ENCODE results near the gene KRT10. TPM values are rescaled to one million over a fixed set of nuclear protein-coding genes. Genes with fewer than 3 reads are reported as not detected.
"Not testable (repeated sequence)": the region's sequence is repeated elsewhere in the genome, so short reads cannot be mapped to it uniquely, and the experiment has no call there.

The KRT10 gene
- total RNA-seq (2014; rRNA removed; shearing (Covaris generic)) = 14.7 and 17.7 TPM in 2 replicates

DNA sequence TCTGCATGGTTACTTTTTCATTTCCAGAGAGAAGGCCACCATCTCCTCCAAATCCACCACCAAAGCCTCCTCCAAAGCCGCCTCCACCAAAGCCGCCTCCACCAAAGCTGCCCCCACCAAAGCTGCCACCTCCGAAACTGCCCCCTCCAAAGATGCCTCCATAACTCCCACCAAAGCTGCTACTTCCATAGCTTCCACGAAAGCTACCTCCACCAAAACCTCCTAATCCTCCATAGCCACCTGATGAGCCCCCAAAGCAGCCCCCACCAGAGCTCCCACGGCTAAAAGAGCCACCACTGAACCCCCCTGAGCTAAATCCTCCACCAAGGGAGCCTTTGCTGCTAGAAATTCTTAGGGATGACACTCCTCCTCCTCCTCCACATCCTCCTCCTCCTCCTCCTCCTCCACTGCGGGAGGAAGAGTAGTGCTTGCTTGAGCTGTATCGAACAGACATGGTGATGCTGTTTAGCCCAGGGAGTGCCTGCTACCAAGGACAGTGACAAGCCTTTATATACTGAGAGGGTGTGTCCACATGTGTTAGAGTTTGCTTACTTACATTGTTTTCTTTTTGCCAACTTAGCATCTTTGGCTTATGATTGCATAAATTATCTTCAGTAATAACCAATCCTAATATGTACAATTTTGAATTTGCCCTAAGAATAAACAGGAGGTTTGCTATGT lies at the start of gene KRT10:
Gene KRT10, minus strand, starts transcription at position 483 of the 681 bp plus-strand sequence. Its CDS starts 29 bp downstream, at position 454.
- no peak for DNase-seq (ENCODE audit: low spot score)

GRCh38 chr17:40871316-40871715 lies 48.9 kb upstream of the KRT10 start:
- DNase-seq (ENCODE audit: low spot score) = no peak

- no peak for DNase-seq (ENCODE audit: low spot score)
Observed at GRCh38 chr17:40870136-40870535, 47.7 kb upstream of the KRT10 start.

- no peak for DNase-seq (ENCODE audit: low spot score)
Observed at GRCh38 chr17:40866838-40867237, 44.4 kb upstream of the KRT10 start, which contains the start of gene KRT12. Gene KRT12, minus strand, starts transcription at chr17:40867223. Its CDS starts 37 bp downstream, at chr17:40867186.

- DNase-seq (ENCODE audit: low spot score) = no peak
Observed at GRCh38 chr17:40864661-40865390, 42.4 kb upstream of the KRT10 start.

GRCh38 chr17:40862985-40863733 lies 40.7 kb upstream of the KRT10 start:
- no peak for DNase-seq (ENCODE audit: low spot score)

- peak; percentile 50 for DNase-seq (ENCODE audit: low spot score)
Observed at GRCh38 chr17:40859536-40859935, 37.1 kb upstream of the KRT10 start.

DNA sequence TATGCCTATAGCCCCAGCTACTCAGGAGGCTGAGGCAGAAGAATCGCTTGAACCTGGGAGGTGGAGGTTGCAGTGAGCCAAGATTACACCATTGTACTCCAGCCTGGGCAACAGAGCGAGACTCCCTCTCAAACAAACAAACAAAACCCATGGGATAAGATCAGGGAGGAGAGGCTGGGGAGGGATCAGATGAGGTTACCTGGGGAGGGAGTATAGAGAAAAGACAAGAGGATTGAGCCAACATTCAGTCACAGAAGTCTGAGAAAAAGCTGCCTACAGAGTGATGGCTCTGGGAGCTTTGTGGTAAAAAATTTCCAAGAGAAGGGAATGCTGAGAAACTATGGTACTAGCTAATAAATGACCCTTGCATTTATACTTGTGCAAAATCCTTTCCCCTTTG lies 36.3 kb upstream of the KRT10 start:
- not testable (repeated sequence) for DNase-seq (ENCODE audit: low spot score)

DNA sequence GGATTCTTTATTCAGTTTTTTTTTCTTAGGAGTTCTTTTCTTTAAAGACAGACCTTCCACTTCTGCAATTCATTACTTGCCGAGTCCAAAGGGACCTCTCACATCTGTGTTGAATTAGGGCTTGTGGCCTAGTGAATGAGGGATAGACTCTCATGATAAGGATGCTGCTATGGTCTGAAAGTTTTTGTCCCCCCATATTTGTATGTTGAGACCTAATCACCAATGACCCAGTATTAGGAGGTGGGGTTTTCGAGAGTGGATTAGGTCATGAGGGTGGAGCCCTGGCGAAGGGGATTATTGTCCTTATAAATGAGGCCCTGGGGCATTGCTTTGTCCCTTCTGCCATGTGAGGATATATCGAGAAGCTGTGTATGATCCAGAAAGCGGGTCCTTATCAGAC lies 35.1 kb upstream of the KRT10 start:
- DNase-seq (ENCODE audit: low spot score) = no peak

- DNase-seq (ENCODE audit: low spot score) = peak; percentile 59
Observed at GRCh38 chr17:40854175-40854814, 31.9 kb upstream of the KRT10 start.

- no peak for DNase-seq (ENCODE audit: low spot score)
Observed at GRCh38 chr17:40852364-40852763, 29.9 kb upstream of the KRT10 start.

DNA sequence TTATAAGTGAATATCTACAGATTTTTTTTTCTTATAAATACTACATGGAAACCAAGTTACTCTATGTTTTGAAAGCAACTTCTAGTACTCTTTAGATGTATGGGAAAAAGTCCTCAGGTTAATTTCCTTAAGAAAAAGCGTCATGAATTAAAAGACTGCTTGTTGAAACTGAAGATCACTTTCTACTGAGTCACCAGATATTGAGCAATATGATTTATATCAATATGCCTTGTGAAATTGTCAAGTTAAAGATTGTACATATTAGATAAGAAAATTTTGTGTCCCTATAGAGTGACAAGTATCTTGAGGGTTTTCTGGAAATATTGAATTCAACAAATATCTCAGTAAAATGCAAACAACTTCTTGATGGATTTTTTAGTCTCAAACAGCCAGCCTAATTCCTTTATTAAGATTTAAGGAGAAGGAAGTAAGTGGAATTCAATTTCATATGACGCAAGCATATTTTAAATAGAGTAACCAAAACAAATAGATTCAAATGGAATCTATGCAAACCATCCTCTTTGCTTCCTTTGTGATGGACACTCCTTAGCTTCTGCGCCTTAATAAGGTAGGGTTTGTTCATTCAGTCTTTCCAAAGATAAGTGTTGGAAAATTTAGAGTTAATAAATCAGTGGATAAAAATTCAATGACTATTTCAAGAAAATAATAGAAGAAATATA lies 28.0 kb upstream of the KRT10 start:
- DNase-seq (ENCODE audit: low spot score) = peak; percentile 41

DNA sequence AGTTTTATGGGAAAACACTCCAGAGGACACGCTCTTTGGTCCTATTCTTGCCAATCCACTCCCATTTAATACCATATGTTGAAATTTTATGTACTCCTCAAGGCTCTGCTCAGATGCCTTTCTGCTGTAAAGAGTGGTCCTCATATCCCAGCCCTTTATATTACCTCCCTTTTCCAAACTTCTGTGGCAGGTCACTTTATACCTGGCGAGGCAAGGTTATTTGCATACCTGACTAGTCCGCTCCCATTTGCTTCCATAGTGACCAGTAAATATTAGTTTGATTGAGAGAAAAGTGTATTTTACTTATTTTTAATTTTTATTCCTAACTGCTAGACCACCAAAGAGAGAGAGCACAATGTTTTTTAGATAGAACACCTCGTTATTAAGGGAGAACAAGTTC lies 27.3 kb upstream of the KRT10 start:
- no peak for DNase-seq (ENCODE audit: low spot score)

DNA sequence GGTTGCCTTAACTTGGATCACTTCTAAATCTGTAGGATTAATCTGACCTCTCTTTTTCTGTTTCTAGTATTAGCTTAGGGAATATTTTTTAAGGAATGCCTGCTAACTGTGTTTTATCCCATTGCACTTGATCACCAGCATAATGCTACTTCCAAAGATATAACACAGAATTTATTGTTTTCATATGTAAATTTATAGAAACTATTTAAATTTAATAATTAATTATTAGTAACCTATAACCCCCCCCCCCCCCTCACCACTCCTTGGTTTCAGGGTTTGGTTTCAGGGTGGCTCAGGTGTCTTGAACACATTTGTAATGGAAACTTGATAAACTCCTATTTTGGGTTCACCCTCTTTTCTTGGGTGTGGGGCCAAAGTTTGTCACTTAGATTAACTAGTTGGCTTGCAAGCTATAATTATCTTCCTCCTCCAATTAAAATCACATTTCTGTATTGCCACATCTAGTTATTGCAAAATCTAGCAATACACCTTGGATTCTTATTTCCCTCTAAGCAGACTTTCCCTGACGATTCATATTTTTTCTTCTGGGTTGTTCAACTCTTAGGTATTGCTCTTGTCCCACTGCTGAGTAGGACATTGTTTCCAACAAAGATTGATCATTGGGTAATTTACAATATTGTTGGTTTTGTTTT lies 26.3 kb upstream of the KRT10 start:
- DNase-seq (ENCODE audit: low spot score) = no peak

- DNase-seq (ENCODE audit: low spot score) = no peak
Observed at GRCh38 chr17:40846515-40847144, 24.2 kb upstream of the KRT10 start.

DNA sequence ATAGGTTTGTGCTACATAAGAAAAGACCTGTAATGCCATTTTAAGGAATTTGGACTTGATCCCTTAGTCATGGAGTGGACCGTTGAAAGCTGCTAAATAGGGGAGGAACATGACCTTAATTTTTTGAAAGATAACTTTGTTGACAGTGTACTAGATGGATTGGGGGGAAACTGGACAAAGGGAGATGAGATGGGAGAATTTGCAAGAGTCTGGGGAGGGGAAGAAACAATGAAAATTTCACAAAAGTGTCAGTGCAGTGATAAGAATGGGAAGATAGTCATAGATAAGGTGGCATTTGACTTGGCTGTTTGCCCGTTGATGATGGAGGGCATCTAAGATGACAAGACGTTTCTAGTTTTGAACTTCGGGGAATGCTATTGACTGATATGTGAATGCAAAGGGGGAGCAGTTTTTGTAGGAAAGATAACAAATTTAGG lies 22.3 kb upstream of the KRT10 start:
- DNase-seq (ENCODE audit: low spot score) = no peak

GRCh38 chr17:40843242-40843641 lies 20.8 kb upstream of the KRT10 start:
- DNase-seq (ENCODE audit: low spot score) = no peak

DNA sequence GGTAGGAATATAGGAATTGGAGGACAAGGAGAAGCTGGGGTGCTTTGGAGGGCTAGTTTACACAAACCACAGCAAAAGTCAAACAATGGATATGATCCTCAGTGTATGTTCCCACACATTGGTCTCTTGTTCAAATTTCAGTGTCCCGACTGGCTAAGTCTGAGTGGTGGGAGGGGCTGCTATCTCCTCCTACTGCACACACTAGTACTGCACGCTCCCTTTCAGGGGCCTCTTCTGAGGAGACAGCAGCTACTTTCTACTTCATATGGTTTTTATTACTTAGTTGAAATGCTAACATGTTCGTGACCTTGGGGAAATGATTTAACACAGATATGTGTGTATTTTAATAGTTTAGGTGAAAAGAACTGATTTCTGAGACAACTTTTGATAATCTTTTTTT lies 18.8 kb upstream of the KRT10 start:
- DNase-seq (ENCODE audit: low spot score) = no peak

DNA sequence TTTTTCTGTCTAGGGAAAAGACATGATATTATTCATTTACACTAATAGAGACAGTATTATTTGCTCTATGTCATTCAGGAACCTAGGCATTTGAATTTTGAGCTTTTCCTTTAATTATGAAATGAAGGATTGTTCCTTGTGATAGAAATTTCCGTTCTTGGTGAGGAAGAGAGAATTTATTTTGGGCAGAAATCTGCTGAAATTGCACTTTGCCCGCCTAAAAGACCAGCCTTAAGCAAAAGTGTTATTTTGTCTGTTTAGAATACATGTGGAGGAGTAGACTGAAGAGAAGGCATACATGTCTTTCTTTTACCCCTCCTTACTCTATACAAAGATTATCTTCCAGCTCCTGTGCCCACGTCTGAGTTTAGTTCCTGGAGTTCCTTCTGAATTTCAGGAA lies 16.8 kb upstream of the KRT10 start:
- DNase-seq (ENCODE audit: low spot score) = no peak

DNA sequence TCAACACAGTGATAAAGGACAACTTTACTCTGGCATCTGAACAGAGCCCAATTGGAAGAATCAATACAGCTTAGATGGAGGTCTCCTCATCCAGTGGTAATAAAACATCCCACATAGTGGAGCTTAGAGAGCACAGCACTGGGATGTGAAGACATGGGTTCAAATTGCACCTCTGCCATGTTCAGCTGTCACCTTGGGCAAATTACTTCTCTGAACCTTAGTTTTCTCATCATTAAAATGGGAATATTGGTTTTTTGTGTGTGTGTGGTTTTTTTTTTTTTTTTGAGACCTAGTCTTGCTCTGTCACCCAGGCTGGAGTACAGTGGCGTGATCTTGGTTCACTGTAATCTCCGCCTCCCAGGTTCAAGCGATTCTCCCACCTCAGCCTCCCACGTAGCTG lies 13.6 kb upstream of the KRT10 start:
- no peak for DNase-seq (ENCODE audit: low spot score)

All from HT-29 (cell line).